ENCODE measurements around the gene RALGPS1.

Gene RALGPS1

GRCh38 chr9:126932871-126933321, 18.3 kb downstream of the RALGPS1 start:
- no peaks in the 10 kb centered on the region for H3K27me3 ChIP-seq (ENCODE audit: control insufficient read depth in 2 of 2, insufficient read depth in 2 of 2, low read length in 2 of 2)
- no peak overlapping the region for H3K27ac ChIP-seq (ENCODE audit: low read depth in 2 of 2, low read length in 2 of 2)
- H3K4me3 ChIP-seq (ENCODE audit: low read length in 2 of 2) = no peak overlapping the region
- no peaks in the 10 kb centered on the region for H3K36me3 ChIP-seq (ENCODE audit: control insufficient read depth in 2 of 2, insufficient read depth in 2 of 2, low read length in 2 of 2)
- H3K9me3 ChIP-seq (ENCODE audit: control insufficient read depth in 2 of 2, low read length in 2 of 2) = no peaks in the 10 kb centered on the region
- H3K9ac ChIP-seq (ENCODE audit: low read depth in 1 of 2, low read length in 2 of 2) = no peak overlapping the region
- H3K4me1 ChIP-seq (ENCODE audit: control insufficient read depth in 2 of 2, insufficient read depth in 2 of 2, low read length in 2 of 2) = no peaks in the 10 kb centered on the region

- no peak overlapping the region for H3K9ac ChIP-seq (ENCODE audit: low read depth in 1 of 2, low read length in 2 of 2)
Observed at GRCh38 chr9:126933334-126933980, 18.9 kb downstream of the RALGPS1 start.

GRCh38 chr9:126934441-126934840, 19.9 kb downstream of the RALGPS1 start:
- Histone ChIP-seq H3K9ac (ENCODE audit: low read depth in 1 of 2, low read length in 2 of 2) (no peak overlapping the region), H3K4me1 (ENCODE audit: control insufficient read depth in 2 of 2, insufficient read depth in 2 of 2, low read length in 2 of 2) (peaks cover 0 to 1% of the 10 kb centered on the region in 2 donors), H3K4me3 (ENCODE audit: low read length in 2 of 2) (no peak overlapping the region), H3K27ac (ENCODE audit: low read depth in 2 of 2, low read length in 2 of 2) (no peak overlapping the region), H3K36me3 (ENCODE audit: control insufficient read depth in 2 of 2, insufficient read depth in 2 of 2, low read length in 2 of 2) (no peaks in the 10 kb centered on the region), H3K27me3 (ENCODE audit: control insufficient read depth in 2 of 2, insufficient read depth in 2 of 2, low read length in 2 of 2) (no peaks in the 10 kb centered on the region), H3K9me3 (ENCODE audit: control insufficient read depth in 2 of 2, low read length in 2 of 2) (no peaks in the 10 kb centered on the region)

More at GRCh38 chr9:126933334-126933980, 18.9 kb downstream of the RALGPS1 start:
- Histone ChIP-seq H3K4me1 (ENCODE audit: control insufficient read depth in 2 of 2, insufficient read depth in 2 of 2, low read length in 2 of 2) (no peaks in the 10 kb centered on the region), H3K9me3 (ENCODE audit: control insufficient read depth in 2 of 2, low read length in 2 of 2) (no peaks in the 10 kb centered on the region), H3K4me3 (ENCODE audit: low read length in 2 of 2) (no peak overlapping the region), H3K27me3 (ENCODE audit: control insufficient read depth in 2 of 2, insufficient read depth in 2 of 2, low read length in 2 of 2) (no peaks in the 10 kb centered on the region), H3K27ac (ENCODE audit: low read depth in 2 of 2, low read length in 2 of 2) (no peak overlapping the region), H3K36me3 (ENCODE audit: control insufficient read depth in 2 of 2, insufficient read depth in 2 of 2, low read length in 2 of 2) (no peaks in the 10 kb centered on the region)

- H3K4me1 ChIP-seq (ENCODE audit: control insufficient read depth in 2 of 2, insufficient read depth in 2 of 2, low read length in 2 of 2) = peaks cover 0 to 5% of the 10 kb centered on the region in 2 donors
- H3K9ac ChIP-seq (ENCODE audit: low read depth in 1 of 2, low read length in 2 of 2) = no peak overlapping the region
Observed at GRCh38 chr9:126935630-126936029, 21.0 kb downstream of the RALGPS1 start.

GRCh38 chr9:126937444-126937843, 22.9 kb downstream of the RALGPS1 start:
- no peaks in the 10 kb centered on the region for H3K36me3 ChIP-seq (ENCODE audit: control insufficient read depth in 2 of 2, insufficient read depth in 2 of 2, low read length in 2 of 2)
- H3K4me3 ChIP-seq (ENCODE audit: low read length in 2 of 2) = no peak overlapping the region
- H3K4me1 ChIP-seq (ENCODE audit: control insufficient read depth in 2 of 2, insufficient read depth in 2 of 2, low read length in 2 of 2) = peaks cover 0 to 5% of the 10 kb centered on the region in 2 donors
- H3K9ac ChIP-seq (ENCODE audit: low read depth in 1 of 2, low read length in 2 of 2) = no peak overlapping the region
- no peaks in the 10 kb centered on the region for H3K9me3 ChIP-seq (ENCODE audit: control insufficient read depth in 2 of 2, low read length in 2 of 2)
- no peaks in the 10 kb centered on the region for H3K27me3 ChIP-seq (ENCODE audit: control insufficient read depth in 2 of 2, insufficient read depth in 2 of 2, low read length in 2 of 2)
- no peak overlapping the region for H3K27ac ChIP-seq (ENCODE audit: low read depth in 2 of 2, low read length in 2 of 2)

More at GRCh38 chr9:126935630-126936029, 21.0 kb downstream of the RALGPS1 start:
- Histone ChIP-seq H3K4me3 (ENCODE audit: low read length in 2 of 2) (no peak overlapping the region), H3K9me3 (ENCODE audit: control insufficient read depth in 2 of 2, low read length in 2 of 2) (no peaks in the 10 kb centered on the region), H3K36me3 (ENCODE audit: control insufficient read depth in 2 of 2, insufficient read depth in 2 of 2, low read length in 2 of 2) (no peaks in the 10 kb centered on the region), H3K27ac (ENCODE audit: low read depth in 2 of 2, low read length in 2 of 2) (no peak overlapping the region), H3K27me3 (ENCODE audit: control insufficient read depth in 2 of 2, insufficient read depth in 2 of 2, low read length in 2 of 2) (no peaks in the 10 kb centered on the region)

GRCh38 chr9:126938327-126938726, 23.7 kb downstream of the RALGPS1 start:
- Histone ChIP-seq H3K27ac (ENCODE audit: low read depth in 2 of 2, low read length in 2 of 2) (no peak overlapping the region), H3K36me3 (ENCODE audit: control insufficient read depth in 2 of 2, insufficient read depth in 2 of 2, low read length in 2 of 2) (no peaks in the 10 kb centered on the region), H3K4me3 (ENCODE audit: low read length in 2 of 2) (no peak overlapping the region), H3K9me3 (ENCODE audit: control insufficient read depth in 2 of 2, low read length in 2 of 2) (no peaks in the 10 kb centered on the region), H3K4me1 (ENCODE audit: control insufficient read depth in 2 of 2, insufficient read depth in 2 of 2, low read length in 2 of 2) (peaks cover 0 to 5% of the 10 kb centered on the region in 2 donors), H3K9ac (ENCODE audit: low read depth in 1 of 2, low read length in 2 of 2) (no peak overlapping the region), H3K27me3 (ENCODE audit: control insufficient read depth in 2 of 2, insufficient read depth in 2 of 2, low read length in 2 of 2) (no peaks in the 10 kb centered on the region)

- peaks cover 0 to 5% of the 10 kb centered on the region in 2 donors for H3K4me1 ChIP-seq (ENCODE audit: control insufficient read depth in 2 of 2, insufficient read depth in 2 of 2, low read length in 2 of 2)
- no peaks in the 10 kb centered on the region for H3K27me3 ChIP-seq (ENCODE audit: control insufficient read depth in 2 of 2, insufficient read depth in 2 of 2, low read length in 2 of 2)
- H3K4me3 ChIP-seq (ENCODE audit: low read length in 2 of 2) = no peak overlapping the region
- no peaks in the 10 kb centered on the region for H3K9me3 ChIP-seq (ENCODE audit: control insufficient read depth in 2 of 2, low read length in 2 of 2)
- H3K9ac ChIP-seq (ENCODE audit: low read depth in 1 of 2, low read length in 2 of 2) = no peak overlapping the region
- no peaks in the 10 kb centered on the region for H3K36me3 ChIP-seq (ENCODE audit: control insufficient read depth in 2 of 2, insufficient read depth in 2 of 2, low read length in 2 of 2)
- no peak overlapping the region for H3K27ac ChIP-seq (ENCODE audit: low read depth in 2 of 2, low read length in 2 of 2)
Observed at GRCh38 chr9:126939821-126940221, 25.2 kb downstream of the RALGPS1 start.

- no peaks in the 10 kb centered on the region for H3K27me3 ChIP-seq (ENCODE audit: control insufficient read depth in 2 of 2, insufficient read depth in 2 of 2, low read length in 2 of 2)
- no peak overlapping the region for H3K4me3 ChIP-seq (ENCODE audit: low read length in 2 of 2)
- no peaks in the 10 kb centered on the region for H3K9me3 ChIP-seq (ENCODE audit: control insufficient read depth in 2 of 2, low read length in 2 of 2)
- no peak overlapping the region for H3K27ac ChIP-seq (ENCODE audit: low read depth in 2 of 2, low read length in 2 of 2)
- H3K4me1 ChIP-seq (ENCODE audit: control insufficient read depth in 2 of 2, insufficient read depth in 2 of 2, low read length in 2 of 2) = peaks cover 0 to 5% of the 10 kb centered on the region in 2 donors
- no peak overlapping the region for H3K9ac ChIP-seq (ENCODE audit: low read depth in 1 of 2, low read length in 2 of 2)
- H3K36me3 ChIP-seq (ENCODE audit: control insufficient read depth in 2 of 2, insufficient read depth in 2 of 2, low read length in 2 of 2) = no peaks in the 10 kb centered on the region
Observed at GRCh38 chr9:126942399-126942798, 27.8 kb downstream of the RALGPS1 start.

GRCh38 chr9:126945682-126946081, 31.1 kb downstream of the RALGPS1 start:
- no peak overlapping the region for H3K4me3 ChIP-seq (ENCODE audit: low read length in 2 of 2)
- no peak overlapping the region for H3K27ac ChIP-seq (ENCODE audit: low read depth in 2 of 2, low read length in 2 of 2)
- H3K9ac ChIP-seq (ENCODE audit: low read depth in 1 of 2, low read length in 2 of 2) = no peak overlapping the region
- no peaks in the 10 kb centered on the region for H3K36me3 ChIP-seq (ENCODE audit: control insufficient read depth in 2 of 2, insufficient read depth in 2 of 2, low read length in 2 of 2)
- H3K9me3 ChIP-seq (ENCODE audit: control insufficient read depth in 2 of 2, low read length in 2 of 2) = no peaks in the 10 kb centered on the region
- no peaks in the 10 kb centered on the region for H3K4me1 ChIP-seq (ENCODE audit: control insufficient read depth in 2 of 2, insufficient read depth in 2 of 2, low read length in 2 of 2)
- no peaks in the 10 kb centered on the region for H3K27me3 ChIP-seq (ENCODE audit: control insufficient read depth in 2 of 2, insufficient read depth in 2 of 2, low read length in 2 of 2)

GRCh38 chr9:126947529-126947928, 32.9 kb downstream of the RALGPS1 start:
- H3K9ac ChIP-seq (ENCODE audit: low read depth in 1 of 2, low read length in 2 of 2) = no peak overlapping the region
- H3K9me3 ChIP-seq (ENCODE audit: control insufficient read depth in 2 of 2, low read length in 2 of 2) = no peaks in the 10 kb centered on the region

More at GRCh38 chr9:126947529-126947928, 32.9 kb downstream of the RALGPS1 start:
- H3K36me3 ChIP-seq (ENCODE audit: control insufficient read depth in 2 of 2, insufficient read depth in 2 of 2, low read length in 2 of 2) = no peaks in the 10 kb centered on the region
- no peak overlapping the region for H3K4me3 ChIP-seq (ENCODE audit: low read length in 2 of 2)
- H3K27me3 ChIP-seq (ENCODE audit: control insufficient read depth in 2 of 2, insufficient read depth in 2 of 2, low read length in 2 of 2) = no peaks in the 10 kb centered on the region
- H3K27ac ChIP-seq (ENCODE audit: low read depth in 2 of 2, low read length in 2 of 2) = no peak overlapping the region
- no peaks in the 10 kb centered on the region for H3K4me1 ChIP-seq (ENCODE audit: control insufficient read depth in 2 of 2, insufficient read depth in 2 of 2, low read length in 2 of 2)

Data from mucosa of rectum (tissue), 2 donors.